ENCODE results near the gene TACC2. TPM values are rescaled to one million over a fixed set of nuclear protein-coding genes. Genes with fewer than 3 reads are reported as not detected.

Gene TACC2
- total RNA-seq, 5 donors from 2014 or later (not counting 1 experiment from before 2014, with no cell fraction given) = 0.46 to 0.70 (median 0.60) TPM; not detected in 2

GRCh38 chr10:122033224-122033926, 44.4 kb downstream of the TACC2 start:
- Mint-ChIP-seq H3K27me3 (peaks cover 33 to 34% of the 10 kb centered on the region in 2 donors), H3K27ac (no peak overlapping the region), H3K36me3 (no peaks in the 10 kb centered on the region), H3K4me1 (no peaks in the 10 kb centered on the region), H3K4me3 (no peak overlapping the region), H3K9me3 (no peaks in the 10 kb centered on the region)
- no peak overlapping the region for H3K4me3 ChIP-seq (ENCODE audit: control insufficient read depth in 1 of 2, extremely low read depth in 1 of 2, low read length in 1 of 2)
- no peaks in the 10 kb centered on the region for H3K9me3 ChIP-seq
- WGBS (ENCODE audit: insufficient coverage) = 63% methylated on average over 5 of the region's 9 CpGs
- no peaks in the 10 kb centered on the region for H3K36me3 ChIP-seq (ENCODE audit: control insufficient read depth in 2 of 2, extremely low read depth in 1 of 2, insufficient read depth in 1 of 2, low read length in 1 of 2)
- ChIA-PET POLR2A (no interaction called here), CTCF (no interaction called here)
- ATAC-seq (replicated peaks in 1 of 4) (no peak), DNase-seq (no peak)
- H3K27ac ChIP-seq (ENCODE audit: low read length) = no peak overlapping the region
- H3K4me1 ChIP-seq (ENCODE audit: control insufficient read depth in 1 of 2, extremely low read depth in 1 of 2, insufficient read depth in 2 of 2, low read length in 2 of 2) = no peaks in the 10 kb centered on the region
- H3K27me3 ChIP-seq (replicated peaks in 1 of 2; ENCODE audit: control insufficient read depth in 2 of 2, extremely low read depth in 1 of 2, insufficient read depth in 2 of 2, low read length in 1 of 2) = peaks cover 2 to 24% of the 10 kb centered on the region in 2 experiments

- ChIA-PET CTCF (no interaction called here), POLR2A (no interaction called here)
- Histone ChIP-seq H3K27me3 (replicated peaks in 1 of 2; ENCODE audit: control insufficient read depth in 2 of 2, extremely low read depth in 1 of 2, insufficient read depth in 2 of 2, low read length in 1 of 2) (peaks cover 2 to 25% of the 10 kb centered on the region in 2 experiments), H3K4me1 (ENCODE audit: control insufficient read depth in 1 of 2, extremely low read depth in 1 of 2, insufficient read depth in 2 of 2, low read length in 2 of 2) (no peaks in the 10 kb centered on the region), H3K36me3 (ENCODE audit: control insufficient read depth in 2 of 2, extremely low read depth in 1 of 2, insufficient read depth in 1 of 2, low read length in 1 of 2) (no peaks in the 10 kb centered on the region), H3K4me3 (ENCODE audit: control insufficient read depth in 1 of 2, extremely low read depth in 1 of 2, low read length in 1 of 2) (no peak overlapping the region), H3K27ac (ENCODE audit: low read length) (no peak overlapping the region), H3K9me3 (no peaks in the 10 kb centered on the region)
- no peak for DNase-seq
- H3K9me3 Mint-ChIP-seq = no peaks in the 10 kb centered on the region
- no peak for ATAC-seq (replicated peaks in 1 of 4)
- H3K27ac Mint-ChIP-seq = no peak overlapping the region
- H3K27me3 Mint-ChIP-seq = peaks cover 37 to 38% of the 10 kb centered on the region in 2 donors
- no peak overlapping the region for H3K4me3 Mint-ChIP-seq
- H3K36me3 Mint-ChIP-seq = no peaks in the 10 kb centered on the region
- no peaks in the 10 kb centered on the region for H3K4me1 Mint-ChIP-seq
- 100% methylated on average over 1 of the region's 6 CpGs for whole genome bisulfite sequencing (ENCODE audit: insufficient coverage)
Measured at GRCh38 chr10:122034149-122034756, 45.3 kb downstream of the TACC2 start.

GRCh38 chr10:122040786-122041185, 51.8 kb downstream of the TACC2 start:
- Histone ChIP-seq H3K27me3 (replicated peaks in 1 of 2; ENCODE audit: control insufficient read depth in 2 of 2, extremely low read depth in 1 of 2, insufficient read depth in 2 of 2, low read length in 1 of 2) (peaks cover 0 to 20% of the 10 kb centered on the region in 2 experiments), H3K27ac (ENCODE audit: low read length) (no peak overlapping the region), H3K9me3 (no peaks in the 10 kb centered on the region), H3K4me1 (ENCODE audit: control insufficient read depth in 1 of 2, extremely low read depth in 1 of 2, insufficient read depth in 2 of 2, low read length in 2 of 2) (no peaks in the 10 kb centered on the region), H3K4me3 (ENCODE audit: control insufficient read depth in 1 of 2, extremely low read depth in 1 of 2, low read length in 1 of 2) (no peak overlapping the region), H3K36me3 (ENCODE audit: control insufficient read depth in 2 of 2, extremely low read depth in 1 of 2, insufficient read depth in 1 of 2, low read length in 1 of 2) (no peaks in the 10 kb centered on the region)
- H3K27me3 Mint-ChIP-seq = peaks cover 26 to 27% of the 10 kb centered on the region in 2 donors
- POLR2A ChIA-PET = no interaction called here
- H3K27ac Mint-ChIP-seq = no peak overlapping the region
- no peak overlapping the region for H3K4me3 Mint-ChIP-seq
- CTCF ChIA-PET = no interaction called here
- no peak for ATAC-seq (replicated peaks in 1 of 4)
- H3K9me3 Mint-ChIP-seq = no peaks in the 10 kb centered on the region
- H3K4me1 Mint-ChIP-seq = no peaks in the 10 kb centered on the region
- no peak for DNase-seq
- H3K36me3 Mint-ChIP-seq = no peaks in the 10 kb centered on the region
- 80% methylated on average over 8 of the region's 8 CpGs for WGBS (ENCODE audit: insufficient coverage)

GRCh38 chr10:122042836-122043235, 53.9 kb downstream of the TACC2 start:
- ATAC-seq (replicated peaks in 1 of 4) = no peak
- no peak overlapping the region for H3K4me3 ChIP-seq (ENCODE audit: control insufficient read depth in 1 of 2, extremely low read depth in 1 of 2, low read length in 1 of 2)
- no peaks in the 10 kb centered on the region for H3K4me1 Mint-ChIP-seq
- no peak overlapping the region for H3K27ac ChIP-seq (ENCODE audit: low read length)
- no CpG with 5 or more reads among the region's 1 CpG for WGBS (ENCODE audit: insufficient coverage)
- H3K27me3 ChIP-seq (replicated peaks in 1 of 2; ENCODE audit: control insufficient read depth in 2 of 2, extremely low read depth in 1 of 2, insufficient read depth in 2 of 2, low read length in 1 of 2) = peaks cover 0 to 13% of the 10 kb centered on the region in 2 experiments
- H3K4me1 ChIP-seq (ENCODE audit: control insufficient read depth in 1 of 2, extremely low read depth in 1 of 2, insufficient read depth in 2 of 2, low read length in 2 of 2) = no peaks in the 10 kb centered on the region
- POLR2A ChIA-PET = no interaction called here
- H3K36me3 Mint-ChIP-seq = no peaks in the 10 kb centered on the region
- H3K27me3 Mint-ChIP-seq = peaks cover 22 to 28% of the 10 kb centered on the region in 2 donors
- no peaks in the 10 kb centered on the region for H3K36me3 ChIP-seq (ENCODE audit: control insufficient read depth in 2 of 2, extremely low read depth in 1 of 2, insufficient read depth in 1 of 2, low read length in 1 of 2)
- DNase-seq = no peak
- CTCF ChIA-PET = no interaction called here
- H3K9me3 Mint-ChIP-seq = no peaks in the 10 kb centered on the region
- no peak overlapping the region for H3K27ac Mint-ChIP-seq
- H3K4me3 Mint-ChIP-seq = no peak overlapping the region
- H3K9me3 ChIP-seq = no peaks in the 10 kb centered on the region

- no peaks in the 10 kb centered on the region for H3K9me3 ChIP-seq
- Mint-ChIP-seq H3K4me1 (no peaks in the 10 kb centered on the region), H3K27ac (no peak overlapping the region), H3K36me3 (no peaks in the 10 kb centered on the region), H3K9me3 (no peaks in the 10 kb centered on the region), H3K27me3 (peaks cover 20 to 22% of the 10 kb centered on the region in 2 donors), H3K4me3 (no peak overlapping the region)
- POLR2A ChIA-PET = no interaction called here
- no peaks in the 10 kb centered on the region for H3K36me3 ChIP-seq (ENCODE audit: control insufficient read depth in 2 of 2, extremely low read depth in 1 of 2, insufficient read depth in 1 of 2, low read length in 1 of 2)
- H3K4me3 ChIP-seq (ENCODE audit: control insufficient read depth in 1 of 2, extremely low read depth in 1 of 2, low read length in 1 of 2) = no peak overlapping the region
- ATAC-seq (replicated peaks in 1 of 4) = no peak
- no peaks in the 10 kb centered on the region for H3K4me1 ChIP-seq (ENCODE audit: control insufficient read depth in 1 of 2, extremely low read depth in 1 of 2, insufficient read depth in 2 of 2, low read length in 2 of 2)
- peaks cover 0 to 13% of the 10 kb centered on the region in 2 experiments for H3K27me3 ChIP-seq (replicated peaks in 1 of 2; ENCODE audit: control insufficient read depth in 2 of 2, extremely low read depth in 1 of 2, insufficient read depth in 2 of 2, low read length in 1 of 2)
- DNase-seq = no peak
- 84% methylated on average over 10 of the region's 13 CpGs for whole genome bisulfite sequencing (ENCODE audit: insufficient coverage)
- CTCF ChIA-PET = no interaction called here
- no peak overlapping the region for H3K27ac ChIP-seq (ENCODE audit: low read length)
Measured at GRCh38 chr10:122044045-122044661, 55.2 kb downstream of the TACC2 start.

- H3K9me3 Mint-ChIP-seq = no peaks in the 10 kb centered on the region
- WGBS (ENCODE audit: insufficient coverage) = 37% methylated on average over 8 of the region's 9 CpGs
- H3K9me3 ChIP-seq = no peaks in the 10 kb centered on the region
- no peaks in the 10 kb centered on the region for H3K36me3 Mint-ChIP-seq
- H3K4me1 Mint-ChIP-seq = no peaks in the 10 kb centered on the region
- H3K27me3 ChIP-seq (replicated peaks in 1 of 2; ENCODE audit: control insufficient read depth in 2 of 2, extremely low read depth in 1 of 2, insufficient read depth in 2 of 2, low read length in 1 of 2) = peaks cover 0 to 10% of the 10 kb centered on the region in 2 experiments
- CTCF ChIA-PET = no interaction called here
- ATAC-seq (replicated peaks in 1 of 4) = no peak
- no peaks in the 10 kb centered on the region for H3K4me1 ChIP-seq (ENCODE audit: control insufficient read depth in 1 of 2, extremely low read depth in 1 of 2, insufficient read depth in 2 of 2, low read length in 2 of 2)
- peaks cover 16 to 18% of the 10 kb centered on the region in 2 donors for H3K27me3 Mint-ChIP-seq
- DNase-seq = no peak
- no peak overlapping the region for H3K4me3 ChIP-seq (ENCODE audit: control insufficient read depth in 1 of 2, extremely low read depth in 1 of 2, low read length in 1 of 2)
- POLR2A ChIA-PET = no interaction called here
- no peak overlapping the region for H3K27ac ChIP-seq (ENCODE audit: low read length)
- no peaks in the 10 kb centered on the region for H3K36me3 ChIP-seq (ENCODE audit: control insufficient read depth in 2 of 2, extremely low read depth in 1 of 2, insufficient read depth in 1 of 2, low read length in 1 of 2)
- no peak overlapping the region for H3K4me3 Mint-ChIP-seq
- no peak overlapping the region for H3K27ac Mint-ChIP-seq
Measured at GRCh38 chr10:122044713-122045112, 55.8 kb downstream of the TACC2 start.
